Measurements from ENCODE around the gene MASP1.
"Not testable (repeated sequence)": the region's sequence is repeated elsewhere in the genome, so short reads cannot be mapped to it uniquely, and the experiment has no call there.

MASP1 gene

DNA sequence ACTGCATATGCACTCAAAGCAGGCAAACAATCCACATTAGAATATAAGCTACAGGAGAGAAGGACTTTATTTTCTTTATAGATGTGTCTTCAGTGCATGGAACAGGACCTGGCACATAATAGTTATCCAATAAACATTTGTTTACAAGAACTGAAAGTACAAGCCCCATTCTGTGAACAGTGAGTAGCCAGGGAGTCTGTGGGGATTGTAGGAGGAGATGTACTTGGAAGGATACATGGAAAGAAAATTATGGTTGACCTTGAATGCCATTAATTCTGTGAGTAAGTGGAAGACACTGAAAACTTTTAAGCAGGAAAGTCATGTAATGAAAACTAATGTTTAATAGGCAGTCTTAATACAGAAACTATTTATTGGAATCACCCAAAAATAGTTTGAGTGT lies 28.3 kb downstream of the MASP1 start:
- no peak for DNase-seq

GRCh38 chr3:187262360-187262759 lies 29.2 kb downstream of the MASP1 start:
- no peak for DNase-seq

DNA sequence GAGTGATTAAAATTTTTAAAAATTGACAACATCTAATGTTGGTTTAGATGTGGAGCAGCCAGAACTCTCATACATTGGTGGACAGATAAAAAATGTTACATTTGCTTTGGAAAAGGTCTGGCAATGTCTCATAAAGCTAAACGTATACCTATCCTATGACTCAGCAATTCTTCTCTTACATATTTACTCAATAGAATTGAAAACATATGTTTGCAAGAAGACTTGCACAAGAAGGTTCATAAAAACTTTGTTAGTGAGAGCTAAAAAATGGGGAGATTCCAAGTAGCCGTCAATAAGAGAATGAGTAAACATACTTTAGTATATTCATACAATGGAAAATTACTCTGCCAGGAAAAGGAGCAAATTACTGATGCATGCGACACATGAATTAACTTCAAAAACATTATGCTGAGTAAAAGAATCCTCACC lies 30.0 kb downstream of the MASP1 start:
- no peak for DNase-seq

DNA sequence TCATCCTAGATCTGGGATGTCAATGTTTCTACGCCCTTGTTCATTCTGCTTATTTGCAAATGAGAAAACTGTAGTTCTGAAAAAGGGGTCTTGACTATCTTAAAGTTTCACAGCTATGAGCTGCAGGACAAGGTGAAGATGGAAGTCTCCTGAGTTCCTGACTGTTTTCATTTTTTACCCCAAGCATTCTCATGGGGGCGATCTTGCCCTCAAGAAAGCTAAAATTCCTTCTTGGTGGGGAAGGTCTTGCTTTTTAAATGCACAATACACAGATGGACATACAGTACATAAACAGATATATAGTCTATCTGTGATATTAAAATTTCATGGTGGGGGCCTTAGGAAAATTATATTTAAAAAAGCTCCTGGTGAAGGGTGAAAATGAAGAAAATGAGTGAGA lies 32.4 kb downstream of the MASP1 start:
- DNase-seq: no peak

DNA sequence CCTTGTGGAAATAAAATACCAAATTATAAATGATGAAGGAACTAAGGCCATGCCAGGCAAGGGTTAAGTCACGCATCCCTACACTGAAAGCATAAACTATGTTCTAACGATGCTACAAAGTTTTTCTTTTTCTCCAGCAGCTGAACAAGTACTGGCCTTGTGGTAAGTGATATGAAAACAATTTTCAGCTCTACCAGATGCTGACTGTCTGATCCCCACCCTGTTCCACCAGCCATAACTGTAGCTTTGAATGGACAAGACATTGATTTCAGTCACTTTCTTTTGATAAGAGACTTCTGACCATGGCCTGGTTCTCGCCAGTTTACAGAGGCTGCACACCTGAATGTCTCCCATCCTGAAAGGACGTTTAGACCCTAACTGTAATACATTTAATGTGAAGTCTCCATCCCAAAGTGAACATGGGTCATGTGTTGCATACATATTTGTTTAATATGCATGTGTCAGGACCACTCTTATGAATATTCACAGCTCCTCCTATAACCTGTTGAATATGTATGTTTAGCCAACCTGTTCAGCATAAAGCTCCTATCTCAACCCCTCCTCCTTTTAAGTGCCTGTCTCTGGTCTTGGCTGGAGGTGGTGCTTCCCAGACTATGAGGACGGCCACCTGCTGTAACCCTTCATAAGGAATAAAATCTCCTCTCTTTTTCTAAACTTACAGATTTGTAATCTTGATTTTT lies 33.4 kb downstream of the MASP1 start:
- no peak for DNase-seq

GRCh38 chr3:187257471-187257870 lies 34.1 kb downstream of the MASP1 start:
- DNase-seq: no peak

- no peak for DNase-seq
These were observed 35.4 kb downstream of the MASP1 start for GRCh38 chr3:187256051-187256616.

DNA sequence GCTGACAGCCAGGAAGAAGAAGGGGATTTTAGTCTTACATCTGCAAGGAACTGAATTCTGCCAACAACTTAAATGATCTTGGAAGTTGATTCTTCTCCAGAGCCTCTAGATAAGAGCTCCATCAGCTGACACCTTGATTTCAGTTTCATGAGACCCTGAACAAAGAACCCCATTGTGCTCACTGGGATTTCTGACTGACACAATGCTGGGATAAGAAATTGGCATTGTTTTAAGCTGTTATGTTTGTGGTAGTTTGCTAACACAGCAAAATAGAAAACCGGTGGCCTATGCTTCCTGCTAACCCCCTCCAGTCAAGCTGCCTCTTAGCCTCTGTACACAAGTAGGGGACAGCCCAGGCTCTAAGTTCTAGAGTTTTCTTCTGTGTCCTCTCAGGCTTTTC lies 36.2 kb downstream of the MASP1 start:
- DNase-seq: no peak

- no peak for DNase-seq
These were observed 39.2 kb downstream of the MASP1 start for GRCh38 chr3:187252311-187252710.

DNA sequence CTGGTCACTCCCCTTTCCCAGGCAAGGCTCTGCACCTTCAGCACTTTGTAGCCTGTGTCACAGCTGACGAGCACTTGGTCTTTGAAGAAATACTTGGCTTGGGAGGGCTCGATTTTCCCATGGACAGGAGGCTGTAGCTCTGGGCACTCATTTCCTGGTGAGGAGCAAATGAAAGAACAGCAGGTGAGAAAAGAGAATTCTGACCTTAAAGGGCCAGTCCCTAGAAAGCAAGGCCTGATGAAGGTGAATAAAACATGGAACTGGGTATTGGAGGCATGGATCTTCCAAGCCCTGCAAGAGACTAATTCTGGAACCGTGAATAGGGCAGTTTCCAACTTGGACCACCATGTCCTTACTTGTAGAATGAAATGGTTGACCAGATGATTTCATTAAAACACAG lies 39.9 kb downstream of the MASP1 start:
- no peak for DNase-seq

GRCh38 chr3:187247398-187247797 lies 44.1 kb downstream of the MASP1 start:
- DNase-seq: no peak

DNA sequence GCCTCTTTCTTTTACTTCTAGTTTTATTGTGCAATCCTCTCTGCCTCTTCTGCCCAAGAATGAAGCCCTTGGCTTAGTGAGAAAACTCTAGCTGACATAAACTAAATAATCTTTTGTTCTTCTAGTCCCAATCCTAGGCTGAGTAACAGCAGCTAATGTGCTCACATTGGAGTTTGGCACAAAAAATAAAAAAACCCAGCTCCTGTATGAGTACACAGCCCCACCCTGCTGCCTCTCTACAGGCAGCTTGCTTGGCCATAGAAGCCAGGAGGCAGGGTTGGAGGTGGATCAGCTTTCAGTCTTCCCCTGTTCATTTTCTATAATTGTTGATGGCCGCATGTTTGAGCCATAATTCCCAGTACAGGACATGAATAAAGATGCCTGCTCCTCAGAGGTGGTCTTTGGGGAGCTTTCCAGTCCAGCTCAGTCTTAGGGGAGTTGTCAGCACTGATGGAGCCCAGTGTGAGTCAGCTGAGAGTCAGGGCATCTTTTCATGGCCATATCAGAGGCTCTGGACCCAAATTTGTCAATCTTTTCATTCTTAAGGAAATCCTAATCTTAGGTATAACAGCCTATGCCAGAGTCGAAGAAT lies 47.5 kb downstream of the MASP1 start:
- no peak for DNase-seq

- no peak for DNase-seq
These were observed 48.6 kb downstream of the MASP1 start for GRCh38 chr3:187242900-187243299.

DNA sequence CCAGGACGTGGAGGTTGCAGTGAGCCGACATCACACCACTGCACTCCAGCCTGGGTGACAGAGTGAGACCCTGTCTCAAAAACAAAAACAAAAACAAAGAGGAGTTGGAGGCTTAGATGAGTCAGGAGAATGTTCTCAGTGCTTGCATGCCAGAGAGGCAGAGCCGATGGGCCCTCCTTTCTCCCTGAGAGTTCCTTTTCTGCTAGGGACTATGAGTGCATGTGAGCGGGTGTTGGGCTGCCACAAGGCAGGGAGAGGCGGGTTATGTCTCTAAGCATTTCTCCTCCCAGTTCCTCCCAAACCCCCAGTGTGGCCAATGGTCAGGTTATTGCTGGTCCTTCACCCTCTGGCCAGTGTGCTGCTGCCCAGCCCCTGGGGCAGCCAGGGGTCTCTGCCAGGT lies 49.1 kb downstream of the MASP1 start:
- DNase-seq: no peak

GRCh38 chr3:187238835-187239234 lies 52.7 kb downstream of the MASP1 start:
- not testable (repeated sequence) for DNase-seq

DNA sequence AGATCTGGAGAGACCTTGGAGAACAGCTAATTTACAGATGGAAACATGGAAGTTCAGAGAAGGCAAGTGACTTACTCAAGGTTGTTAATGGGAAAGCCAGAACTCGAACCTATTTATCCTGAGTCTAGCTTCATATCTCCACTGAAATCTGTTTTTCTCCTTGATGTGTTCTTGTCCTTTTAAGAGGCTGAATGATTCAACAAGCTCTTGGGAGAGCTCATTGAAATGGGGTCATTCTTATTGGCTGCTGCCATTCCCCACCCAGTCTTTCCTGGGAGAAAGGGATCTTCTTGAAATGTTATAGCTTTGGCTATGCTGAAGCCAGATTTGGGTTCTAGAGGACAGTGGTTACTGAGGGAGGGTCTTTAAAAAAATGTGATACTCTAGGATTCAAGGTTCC lies 53.3 kb downstream of the MASP1 start:
- DNase-seq: no peak

DNA sequence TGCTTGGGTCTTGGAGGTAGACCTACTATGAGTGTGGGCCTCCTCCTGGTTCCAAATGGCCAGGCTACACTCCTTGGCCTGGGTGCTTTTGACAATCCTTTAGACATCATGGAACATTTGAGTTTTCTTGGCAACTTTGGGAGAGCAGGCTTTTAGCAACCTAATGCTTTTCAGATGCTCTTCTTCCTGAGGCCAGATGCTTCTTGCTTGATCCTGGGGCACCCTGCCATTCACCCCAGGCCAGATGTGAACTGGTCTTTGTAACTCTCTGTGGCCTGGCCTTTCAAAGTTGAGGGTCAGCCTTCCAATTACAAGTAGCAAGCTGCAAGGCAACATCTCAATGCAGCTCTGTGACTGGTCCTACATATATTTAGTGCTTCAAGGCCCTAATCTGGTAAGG lies 53.8 kb downstream of the MASP1 start:
- DNase-seq: no peak

GRCh38 chr3:187236962-187237361 lies 54.6 kb downstream of the MASP1 start:
- no peak for DNase-seq

GRCh38 chr3:187230011-187230410 lies 61.5 kb downstream of the MASP1 start:
- DNase-seq: no peak

GRCh38 chr3:187228740-187229139 lies 62.8 kb downstream of the MASP1 start:
- no peak for DNase-seq

DNA sequence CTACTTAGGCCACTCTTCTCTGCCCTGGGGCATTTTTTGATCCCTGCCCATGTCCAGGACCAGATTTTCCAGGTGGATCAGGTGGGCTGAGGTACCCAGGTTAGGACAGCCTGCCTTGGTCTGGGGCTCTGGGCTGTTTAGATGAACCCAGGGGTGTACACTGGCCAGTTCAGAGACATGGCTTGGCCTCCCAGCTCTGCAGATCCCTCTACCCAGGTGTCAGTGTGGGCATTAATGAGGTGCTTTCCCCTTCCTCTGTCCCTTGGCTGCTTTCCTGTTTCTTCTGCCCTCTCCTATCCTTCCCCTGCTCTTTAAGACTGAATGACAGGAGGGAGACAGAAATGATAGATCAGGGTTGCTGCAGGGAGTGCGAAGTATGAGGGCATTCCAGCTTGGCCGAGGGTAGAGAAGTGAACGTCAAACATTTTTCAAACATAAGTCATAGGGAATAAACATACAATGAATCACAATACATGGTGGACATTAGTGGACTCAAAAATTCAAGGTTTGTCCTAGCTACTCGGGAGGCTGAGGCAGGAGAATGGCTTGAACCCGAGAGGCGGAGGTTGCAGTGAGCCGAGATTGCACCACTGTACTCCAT lies 63.8 kb downstream of the MASP1 start:
- DNase-seq: no peak

DNA sequence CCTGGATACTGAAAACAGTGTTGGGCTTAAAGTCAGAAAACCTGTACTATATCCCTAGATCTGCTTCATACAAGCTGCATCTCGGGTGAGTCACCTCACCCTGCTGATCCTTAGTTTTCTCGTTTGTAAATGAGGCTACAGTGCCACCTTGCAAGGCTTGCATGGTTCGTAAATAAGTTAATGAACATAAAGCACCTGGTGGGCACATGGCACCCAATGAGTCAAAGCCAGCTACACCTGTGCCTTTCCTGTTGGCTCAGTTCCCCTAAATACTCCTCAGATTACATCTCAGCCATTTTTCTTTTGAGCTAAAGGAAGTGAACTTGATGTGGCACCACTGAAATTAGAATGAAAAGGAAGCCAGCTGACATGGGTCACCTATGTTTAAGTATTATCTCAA lies 67.7 kb downstream of the MASP1 start:
- no peak for DNase-seq

DNA sequence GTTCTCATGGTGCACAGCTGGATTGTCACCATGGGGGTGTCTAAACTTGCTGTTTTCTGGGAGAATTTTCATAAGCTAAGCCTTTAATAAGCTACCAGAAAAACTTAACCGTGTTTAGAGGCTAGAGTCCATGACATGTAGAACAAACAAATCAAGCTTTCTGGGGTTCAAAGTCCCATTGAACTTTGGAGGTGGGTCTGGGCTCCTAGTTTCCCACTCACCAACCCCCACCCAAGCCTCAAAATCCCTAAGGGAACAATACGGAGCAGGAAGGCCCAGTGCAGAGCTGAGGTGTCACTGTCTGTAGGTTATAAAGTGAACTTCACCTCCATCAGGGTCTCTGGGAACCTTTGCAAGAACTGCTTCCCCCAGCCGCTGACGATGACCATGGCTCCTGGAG lies 68.7 kb downstream of the MASP1 start:
- DNase-seq: no peak

DNA sequence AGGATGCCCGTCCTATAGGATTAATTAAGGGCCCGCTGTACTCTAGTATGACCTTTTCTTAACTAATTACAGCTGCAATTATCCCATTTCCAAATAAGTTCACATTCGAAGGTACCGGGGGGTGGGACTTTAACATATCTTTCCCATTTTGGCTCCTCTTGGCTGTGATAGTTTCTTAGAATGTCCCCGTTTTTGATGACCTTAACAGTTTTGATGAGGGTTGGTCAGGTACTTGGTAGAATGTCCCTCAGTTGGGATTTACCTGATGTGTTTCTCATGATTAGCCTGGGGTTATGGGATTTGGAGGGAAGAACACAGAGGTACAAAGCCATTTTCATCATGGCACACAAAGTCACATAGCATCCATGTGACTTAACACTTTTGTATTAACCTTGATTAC lies 76.1 kb downstream of the MASP1 start:
- DNase-seq: no peak

All from activated CD8-positive, alpha-beta memory T cell treated with anti-CD3 and anti-CD28 coated beads, Interleukin-2, amount 50 U/mL, for 48 hours (primary cell).